CD4-positive, alpha-beta T cell treated with Interleukin-1 beta for 1 hour (primary cell): ENCODE measurements around the gene CATSPERZ.

Experiments used
- DNase-seq, 2 donors: peaks; one replicate each; pipeline ENCODE4 v3.0.0-alpha.2; 2020 to 2022

Gene CATSPERZ

GRCh38 chr11:64264371-64264852, 35.7 kb upstream of the CATSPERZ start:
- no peak for DNase-seq

- no peak for DNase-seq
Observed at GRCh38 chr11:64265176-64266160, 34.7 kb upstream of the CATSPERZ start.

GRCh38 chr11:64266339-64266738, 33.8 kb upstream of the CATSPERZ start:
- DNase-seq, result no peak

GRCh38 chr11:64267207-64267945, 32.8 kb upstream of the CATSPERZ start:
- no peak for DNase-seq

GRCh38 chr11:64268025-64268892, 31.9 kb upstream of the CATSPERZ start:
- DNase-seq, result no peak

GRCh38 chr11:64268893-64269539, 31.1 kb upstream of the CATSPERZ start:
- peak; percentile 37 to 55 for DNase-seq

GRCh38 chr11:64269540-64270220, 30.5 kb upstream of the CATSPERZ start:
- peak; percentile 97 to 98 for DNase-seq

- DNase-seq, result no peak
Observed at GRCh38 chr11:64275031-64275800, 24.9 kb upstream of the CATSPERZ start.

- no peak for DNase-seq
Observed at GRCh38 chr11:64275841-64276240, 24.3 kb upstream of the CATSPERZ start.

GRCh38 chr11:64276653-64277431, 23.3 kb upstream of the CATSPERZ start:
- no peak for DNase-seq

- DNase-seq, result no peak
Observed at GRCh38 chr11:64278576-64279190, 21.5 kb upstream of the CATSPERZ start.

- DNase-seq, result no peak
Observed at GRCh38 chr11:64281957-64282770, 18.0 kb upstream of the CATSPERZ start.

GRCh38 chr11:64283092-64283491, 17.1 kb upstream of the CATSPERZ start:
- no peak for DNase-seq

GRCh38 chr11:64284048-64284961, 15.9 kb upstream of the CATSPERZ start, which contains the start of gene BAD:
Gene BAD, minus strand, starts transcription at chr11:64284665. Its CDS starts 297 bp downstream, at chr11:64284368.
- peak; percentile 95 to 96 for DNase-seq

GRCh38 chr11:64284962-64285884, 14.9 kb upstream of the CATSPERZ start, which contains the start of gene GPR137:
Gene GPR137, plus strand, starts transcription at chr11:64285848. Its CDS starts 677 bp downstream, at chr11:64286525.
- peak; percentile 90 to 92 for DNase-seq
